MM.1S (cell line): Measurements from ENCODE around the gene SEMA3C.

Experiments used
- DNase-seq: peaks from one replicate; pipeline ENCODE4 v3.0.0-alpha.2; 2015
- H2AFZ ChIP-seq: fragments of 300-600 bp; sonication (generic); 2 replicates; pipeline ENCODE4 v1.6.0; 2016; ENCODE audit warnings: antibody characterized with exemption, low read length
- H3F3A ChIP-seq: fragments of 300-600 bp; sonication (generic); 2 replicates; pipeline ENCODE4 v1.6.1; 2016; ENCODE audit warnings: mild to moderate bottlenecking, antibody characterized with exemption, low read length, moderate library complexity, mixed read lengths; ENCODE audit not compliant: insufficient read depth
- H3K27ac ChIP-seq: fragments of 300-600 bp; sonication (generic); 2 replicates; pipeline ENCODE4 v1.5.1; 2016; ENCODE audit warnings: mild to moderate bottlenecking, low read length
- H3K27me3 ChIP-seq: fragments of 300-600 bp; sonication (generic); replicated peaks from 2 replicates; pipeline ENCODE4 v1.6.0; 2016; ENCODE audit warnings: low read length; ENCODE audit not compliant: insufficient read depth
- H3K36me3 ChIP-seq: fragments of 300-600 bp; sonication (generic); replicated peaks from 2 replicates; pipeline ENCODE4 v1.6.1; 2016; ENCODE audit warnings: mild to moderate bottlenecking, low read length, mixed read lengths; ENCODE audit not compliant: insufficient read depth
- H3K4me1 ChIP-seq: fragments of 300-600 bp; sonication (generic); 2 replicates; pipeline ENCODE4 v1.6.1; 2016; ENCODE audit warnings: low read length, mixed read lengths
- H3K4me2 ChIP-seq: fragments of 300-600 bp; sonication (generic); 2 replicates; pipeline ENCODE4 v1.6.0; 2016; ENCODE audit warnings: low read depth, low read length
- H3K4me3 ChIP-seq: fragments of 300-600 bp; sonication (generic); 2 replicates; pipeline ENCODE4 v1.5.1; 2016; ENCODE audit warnings: low read length, mixed read lengths
- H3K79me2 ChIP-seq: fragments of 300-600 bp; sonication (generic); 2 replicates; pipeline ENCODE4 v1.6.1; 2016; ENCODE audit warnings: mixed run types, low read length, mixed read lengths
- H3K9ac ChIP-seq: fragments of 300-600 bp; sonication (generic); 2 replicates; pipeline ENCODE4 v1.6.1; 2016; ENCODE audit warnings: low read length, mixed read lengths
- H3K9me2 ChIP-seq: fragments of 300-600 bp; sonication (generic); replicated peaks from 2 replicates; pipeline ENCODE4 v1.6.1; 2016; ENCODE audit warnings: mild to moderate bottlenecking, low read length, mixed read lengths; ENCODE audit not compliant: insufficient read depth
- H3K9me3 ChIP-seq: fragments of 300-600 bp; sonication (generic); replicated peaks from 2 replicates; pipeline ENCODE4 v1.6.1; 2016; ENCODE audit warnings: mild to moderate bottlenecking, low read length, mixed read lengths; ENCODE audit not compliant: insufficient read depth
- H4K20me1 ChIP-seq: fragments of 300-600 bp; sonication (generic); 2 replicates; pipeline ENCODE4 v1.6.1; 2016; ENCODE audit warnings: mild to moderate bottlenecking, low read length, moderate library complexity, mixed read lengths; ENCODE audit not compliant: insufficient read depth
- CTCF ChIP-seq: fragments of 300-600 bp; sonication (generic); IDR thresholded peaks from 2 replicates; pipeline ENCODE4 v1.5.1; 2016; ENCODE audit warnings: antibody characterized with exemption, low read length, mixed read lengths
- EZH2 ChIP-seq: fragments of 300-600 bp; sonication (generic); optimal IDR thresholded peaks from 2 replicates; pipeline ENCODE3; 2017; ENCODE audit warnings: low read depth, mild to moderate bottlenecking, antibody characterized with exemption, low read length, mixed read lengths
- EZH2phosphoT487 ChIP-seq: fragments of 300-600 bp; sonication (generic); IDR thresholded peaks from 2 replicates; pipeline ENCODE4 v1.6.1; 2018; ENCODE audit warnings: antibody characterized with exemption, low read length

Gene SEMA3C

GRCh38 chr7:80840681-80841080 lies 78.2 kb downstream of the SEMA3C start:
- no peak overlapping the region for H3K4me3 ChIP-seq
- H3K79me2 ChIP-seq = no peaks in the 10 kb centered on the region
- no peak for TF ChIP-seq EZH2phosphoT487
- no peak for TF ChIP-seq EZH2
- TF ChIP-seq CTCF = no peak
- no peak overlapping the region for H2AFZ ChIP-seq
- H3K4me2 ChIP-seq = no peak overlapping the region
- DNase-seq = no peak
- H4K20me1 ChIP-seq = no peaks in the 10 kb centered on the region
- no peaks in the 10 kb centered on the region for H3K27me3 ChIP-seq
- H3K36me3 ChIP-seq = no peaks in the 10 kb centered on the region
- no peak overlapping the region for H3K27ac ChIP-seq
- peaks cover 25% of the 10 kb centered on the region for H3K4me1 ChIP-seq
- no peaks in the 10 kb centered on the region for H3K9me3 ChIP-seq
- H3K9ac ChIP-seq = no peak overlapping the region
- no peaks in the 10 kb centered on the region for H3K9me2 ChIP-seq
- H3F3A ChIP-seq = 0 out of 2 replicates have a peak, but pooled peaks cover 5% of the 10 kb centered on the region

- Histone ChIP-seq H3K36me3 (no peaks in the 10 kb centered on the region), H3K9me2 (no peaks in the 10 kb centered on the region), H3K4me3 (no peak overlapping the region), H4K20me1 (no peaks in the 10 kb centered on the region), H3K4me2 (no peak overlapping the region), H3K27ac (no peak overlapping the region), H3F3A (0 out of 2 replicates have a peak, but pooled peaks cover 5% of the 10 kb centered on the region), H3K79me2 (no peaks in the 10 kb centered on the region), H2AFZ (no peak overlapping the region), H3K9ac (no peak overlapping the region), H3K27me3 (no peaks in the 10 kb centered on the region), H3K4me1 (peaks cover 25% of the 10 kb centered on the region), H3K9me3 (no peaks in the 10 kb centered on the region)
- DNase-seq = no peak
- no peak for TF ChIP-seq EZH2
These were observed 79.0 kb downstream of the SEMA3C start for GRCh38 chr7:80839855-80840254.

GRCh38 chr7:80838643-80839042 lies 80.2 kb downstream of the SEMA3C start:
- Histone ChIP-seq H3K4me1 (peaks cover 25% of the 10 kb centered on the region), H3K79me2 (no peaks in the 10 kb centered on the region), H3K4me3 (no peak overlapping the region), H3K27me3 (no peaks in the 10 kb centered on the region), H3K9ac (no peak overlapping the region), H2AFZ (no peak overlapping the region), H3K36me3 (no peaks in the 10 kb centered on the region), H3K9me3 (no peaks in the 10 kb centered on the region), H3K9me2 (no peaks in the 10 kb centered on the region), H3F3A (0 out of 2 replicates have a peak, but pooled peaks cover 5% of the 10 kb centered on the region), H3K4me2 (no peak overlapping the region), H4K20me1 (no peaks in the 10 kb centered on the region), H3K27ac (no peak overlapping the region)
- no peak for DNase-seq
- no peak for TF ChIP-seq EZH2
- no peak for TF ChIP-seq EZH2phosphoT487
- no peak for TF ChIP-seq CTCF

GRCh38 chr7:80837345-80837744 lies 81.5 kb downstream of the SEMA3C start:
- Histone ChIP-seq H3K27ac (peak overlapping the region; percentile 17; the same call in 1 of the 2 replicates), H3K27me3 (no peaks in the 10 kb centered on the region), H3K4me3 (no peak overlapping the region), H3K36me3 (no peaks in the 10 kb centered on the region), H3K79me2 (no peaks in the 10 kb centered on the region), H3K4me2 (no peak overlapping the region; the same call in 1 of the 2 replicates), H3F3A (0 out of 2 replicates have a peak, but pooled peaks cover 5% of the 10 kb centered on the region), H3K9me2 (no peaks in the 10 kb centered on the region), H3K4me1 (peaks cover 20% of the 10 kb centered on the region), H2AFZ (no peak overlapping the region), H4K20me1 (no peaks in the 10 kb centered on the region), H3K9ac (no peak overlapping the region), H3K9me3 (no peaks in the 10 kb centered on the region)
- peak; percentile 71 for DNase-seq
- TF ChIP-seq CTCF = no peak
- TF ChIP-seq EZH2 = no peak
- TF ChIP-seq EZH2phosphoT487 = no peak
